ENCODE results near the gene DNAH5. TPM values are rescaled to one million over a fixed set of nuclear protein-coding genes. Genes with fewer than 3 reads are reported as not detected.

Gene DNAH5
- polyA plus RNA-seq, 10 donors = 0.26 to 1.8 (median 0.65) TPM

Other genes with a start within 250 kb of the DNAH5 start
- 100 to 1,000 TPM; 151 to 228 (median 197) TPM for gene TRIO, start 198.7 kb upstream of the DNAH5 start, polyA plus RNA-seq (ENCODE audit: insufficient read length in 10 of 10)